HepG2 (cell line): ENCODE results near the gene REPIN1. TPM values are rescaled to one million over a fixed set of nuclear protein-coding genes. Genes with fewer than 3 reads are reported as not detected.

Experiments
- ATAC-seq: fragments of 200-7000 bp; cut with Tn5 transposase; 3 replicates; pipeline ENCODE4 v1.9.1; 2020; ENCODE audit warnings: mild to moderate bottlenecking, moderate library complexity
- BruUV-seq: library from RNA; stranded (reverse); fragments of 400-500 nt; replicated peaks from 2 replicates; lab custom pipeline; 2021; lab: Mats Ljungman, UMichigan
- CTCF ChIA-PET: fragments of 300-600 bp; formaldehyde crosslinking; extraction: SDS; loops from one replicate; lab custom pipeline; 2021; ENCODE audit warnings: low total read pairs, inconsistent platforms, low intra/inter-chr PET ratio; lab: Yijun Ruan, JAX
- POLR2A ChIA-PET: fragments of 350-600 bp; sonication (Branson Sonifier 250); formaldehyde crosslinking; loops from one replicate; lab custom pipeline; 2020; ENCODE audit warnings: antibody characterized with exemption, inconsistent platforms; lab: Yijun Ruan, JAX
- DNase-seq: peaks from one replicate; pipeline ENCODE4 v3.0.0-alpha.2; 2015; ENCODE audit warnings: low spot score
- FAIRE-seq: peaks from 3 replicates; lab custom pipeline; 2011; peaks lifted over from hg19 to GRCh38; lab: Jason Lieb, UNC
- H2AFZ ChIP-seq: one replicate; pipeline ENCODE4 v1.6.1; 2011; ENCODE audit warnings: low read length, inconsistent platforms
- H3K27ac ChIP-seq: fragments of 300-600 bp; 3 replicates; pipeline ENCODE4 v1.8.0; 2011; ENCODE audit warnings: mixed run types, mild to moderate bottlenecking, mixed read lengths, low read length, inconsistent platforms; ENCODE audit not compliant: insufficient read depth; ENCODE audit errors: extremely low read length
- H3K27me3 ChIP-seq, 2 experiments: fragments of 200-600 bp in 1 of 2; 2 replicates in 1 of 2; 3 replicates in 1 of 2; pipeline versions ENCODE4 v1.6.0 to v1.8.0; 2011; ENCODE audit warnings: low read length in 2 of 2, mild to moderate bottlenecking in 2 of 2, moderate library complexity in 2 of 2, inconsistent platforms in 1 of 2; ENCODE audit not compliant: insufficient read depth in 2 of 2, control insufficient read depth in 1 of 2
- H3K36me3 ChIP-seq, 2 experiments: fragments of 200-600 bp in 1 of 2; replicated peaks in 1 of 2; 2 replicates in 1 of 2; 3 replicates in 1 of 2; pipeline versions ENCODE4 v1.5.1 to v1.8.0; 2011; ENCODE audit warnings: low read length in 2 of 2, inconsistent platforms in 1 of 2; ENCODE audit not compliant: insufficient read depth in 2 of 2, control insufficient read depth in 1 of 2
- H3K4me1 ChIP-seq: 2 replicates; pipeline ENCODE4 v1.5.1; 2012; ENCODE audit warnings: low read length, inconsistent platforms; ENCODE audit not compliant: insufficient read depth
- H3K4me2 ChIP-seq: 2 replicates; pipeline ENCODE4 v1.6.0; 2011; ENCODE audit warnings: low read depth, low read length, inconsistent platforms
- H3K4me3 ChIP-seq, 3 experiments: fragments of 200-600 bp in 1 of 3; sonication (generic), shearing (Covaris generic) in 1 of 3; replicated peaks in 1 of 3; 2 replicates each; pipeline ENCODE4 v1.5.1; 2011 to 2016; ENCODE audit warnings: low read length in 3 of 3, inconsistent platforms in 2 of 3, low read depth in 2 of 3, mild to moderate bottlenecking in 2 of 3, control low read depth in 1 of 3, mixed read lengths in 1 of 3; ENCODE audit not compliant: insufficient read depth in 1 of 3
- H3K79me2 ChIP-seq: one replicate; pipeline ENCODE4 v1.6.1; 2011; ENCODE audit warnings: low read length, inconsistent platforms; ENCODE audit not compliant: insufficient read depth
- H3K9ac ChIP-seq: 2 replicates; pipeline ENCODE4 v1.6.0; 2011; ENCODE audit warnings: mild to moderate bottlenecking, low read depth, low read length, inconsistent platforms; ENCODE audit not compliant: insufficient read depth
- H3K9me3 ChIP-seq: 2 replicates; pipeline ENCODE4 v1.5.1; 2012; ENCODE audit warnings: mild to moderate bottlenecking, low read length
- H4K20me1 ChIP-seq: 2 replicates; pipeline ENCODE4 v1.6.0; 2011; ENCODE audit warnings: inconsistent platforms, mild to moderate bottlenecking, low read length, moderate library complexity; ENCODE audit not compliant: insufficient read depth
- ATF7-NPFF ChIP-seq: sonication (generic); formaldehyde crosslinking; IDR thresholded peaks from 2 replicates; pipeline ENCODE4 v1.8.1; 2023; ENCODE audit warnings: mild to moderate bottlenecking, low read depth, missing genetic modification reagents, moderate library complexity
- SALL1 ChIP-seq: sonication (generic); formaldehyde crosslinking; IDR thresholded peaks from 2 replicates; pipeline ENCODE4 v1.8.0; 2022; ENCODE audit warnings: mild to moderate bottlenecking, missing genetic modification reagents
- SOX13 ChIP-seq, 3 experiments: fragments of 450-650 bp in 1 of 3; sonication (generic) in 1 of 3; formaldehyde crosslinking in 1 of 3; IDR thresholded peaks in 2 of 3; conservative IDR thresholded peaks in 1 of 3; 2 replicates each; pipeline versions ENCODE4 v1.5.0 to v1.6.1; 2016 to 2020; ENCODE audit warnings: antibody characterized with exemption in 1 of 3, mild to moderate bottlenecking in 1 of 3, missing compliant biosample characterization in 1 of 3, missing genetic modification reagents in 1 of 3, moderate library complexity in 1 of 3
- SP2 ChIP-seq: sonication (generic); formaldehyde crosslinking; IDR thresholded peaks from 2 replicates; pipeline ENCODE4 v1.5.1; 2020; ENCODE audit warnings: mild to moderate bottlenecking, missing genetic modification reagents
- TBP ChIP-seq: sonication (generic); formaldehyde crosslinking; IDR thresholded peaks from 2 replicates; pipeline ENCODE4 v1.5.0; 2020; ENCODE audit warnings: missing genetic modification reagents
- TGIF2 ChIP-seq: IDR thresholded peaks from 2 replicates; pipeline ENCODE4 v1.6.1; 2016; ENCODE audit warnings: control low read depth, missing compliant biosample characterization
- TSC22D2 ChIP-seq: sonication (generic); formaldehyde crosslinking; IDR thresholded peaks from 2 replicates; pipeline ENCODE4 v1.5.1; 2020; ENCODE audit warnings: missing genetic modification reagents, mild to moderate bottlenecking, borderline replicate concordance
- ZNF235 ChIP-seq: sonication (generic); formaldehyde crosslinking; IDR thresholded peaks from 2 replicates; pipeline ENCODE4 v1.8.1; 2023; ENCODE audit warnings: mild to moderate bottlenecking, missing genetic modification reagents, borderline replicate concordance
- ZNF7 ChIP-seq: IDR thresholded peaks from 2 replicates; pipeline ENCODE4 v1.6.1; 2016; ENCODE audit warnings: missing biosample characterization, missing genetic modification reagents
- ZNF709 ChIP-seq: sonication (generic); formaldehyde crosslinking; IDR thresholded peaks from 2 replicates; pipeline ENCODE4 v1.5.0; 2020; ENCODE audit warnings: mild to moderate bottlenecking, missing genetic modification reagents
- ZNF766 ChIP-seq: sonication (generic); formaldehyde crosslinking; IDR thresholded peaks from 2 replicates; pipeline ENCODE4 v1.5.0; 2020; ENCODE audit warnings: missing genetic modification reagents, borderline replicate concordance
- WGBS: methylation state at CpG from one replicate; pipeline ENCODE4 v1.1.6; 2017; ENCODE audit warnings: low lambda C conversion rate; 5-methylcytosine and 5-hydroxymethylcytosine counted together
- in situ Hi-C: cut with HindIII; loops from 2 replicates; pipeline ENCODE4 v1.10.0; 2017; ENCODE audit warnings: low pct_unique_long_range_greater_than_20kb; ENCODE audit not compliant: extremely low pct_ligation_motif_present
- intact Hi-C: fragments of 100-400 bp; cut with micrococcal nuclease; formaldehyde crosslinking; loops from one replicate; pipeline ENCODE4 v1.10.0; 2022; ENCODE audit not compliant: unreplicated experiment
- polyA plus RNA-seq, 8 experiments: library from polyadenylated mRNA; depleted of rRNA in 3 of 8; stranded (reverse) in 7 of 8; unstranded in 1 of 8; fragments of >200 nt; fragmentation: Illumina TruSeq in 4 of 8; extraction: Trizol in 4 of 8; gene quantifications; 2 replicates each; pipeline versions ENCODE4 v1.2.1 to v1.2.3, GENCODE V29; 2011 to 2016; ENCODE audit warnings: low read depth in 4 of 8, missing spikeins in 1 of 8, mixed read lengths in 1 of 8; ENCODE audit not compliant: insufficient read depth in 1 of 8
- total RNA-seq, 5 experiments: library from RNA; depleted of rRNA; stranded (reverse); fragments of >200 nt; fragmentation: Illumina TruSeq; extraction: Trizol; gene quantifications; 2 replicates each; pipeline ENCODE4 v1.2.3, GENCODE V29; 2016; ENCODE audit warnings: low read depth in 1 of 5
- TF ChIP-seq, protein P1 (sequence below): IDR thresholded peaks from 2 replicates; pipeline ENCODE4 v1.6.1; 2016; ENCODE audit warnings: mild to moderate bottlenecking
- TF ChIP-seq, protein P2 (sequence below): sonication (generic); formaldehyde crosslinking; IDR thresholded peaks from 2 replicates; pipeline ENCODE4 v1.5.1; 2020; ENCODE audit warnings: missing genetic modification reagents, mild to moderate bottlenecking, borderline replicate concordance
- TF ChIP-seq, protein P3 (sequence below): sonication (generic); formaldehyde crosslinking; IDR thresholded peaks from 2 replicates; pipeline ENCODE4 v1.5.0; 2020; ENCODE audit warnings: missing genetic modification reagents, mild to moderate bottlenecking, borderline replicate concordance

REPIN1 gene
- total and polyA plus RNA-seq, 2 of the 13 experiments (the other 11 are each of a cell fraction or from before 2014, with no cell fraction given) = 69.9 to 108 TPM

DNA sequence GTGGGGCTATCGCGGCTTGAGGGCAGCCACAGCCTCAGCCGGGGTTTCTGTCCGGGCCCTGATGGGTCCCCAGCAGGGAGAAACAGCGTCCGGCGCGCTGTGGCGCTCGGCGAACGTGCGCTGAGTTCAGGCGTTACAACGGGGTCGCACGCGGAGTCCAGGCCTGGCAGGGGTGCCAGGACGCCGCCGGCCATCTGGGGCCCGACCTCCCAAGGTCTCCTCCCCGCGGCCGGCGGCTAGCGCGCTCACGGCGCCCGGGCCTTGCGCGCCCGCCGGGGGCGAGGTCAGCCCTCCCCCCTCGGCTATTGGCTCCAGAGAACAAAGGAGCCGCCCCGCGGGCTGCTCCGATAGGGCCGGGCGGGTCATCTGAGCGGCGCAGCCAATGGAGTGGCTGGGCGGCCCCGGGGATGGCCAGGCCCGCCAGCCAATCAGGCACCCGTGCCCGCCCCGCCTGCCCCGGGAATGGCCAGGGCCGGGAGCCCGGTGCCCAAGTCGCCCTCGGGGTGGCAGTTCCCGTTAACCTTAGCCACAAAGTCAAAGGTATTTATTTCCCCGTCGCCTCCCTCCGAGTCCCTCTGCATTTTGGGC, 10.3 kb downstream of the REPIN1 start, which contains the start of gene ZNF775 (continued):
- TF ChIP-seq, protein P1, sequence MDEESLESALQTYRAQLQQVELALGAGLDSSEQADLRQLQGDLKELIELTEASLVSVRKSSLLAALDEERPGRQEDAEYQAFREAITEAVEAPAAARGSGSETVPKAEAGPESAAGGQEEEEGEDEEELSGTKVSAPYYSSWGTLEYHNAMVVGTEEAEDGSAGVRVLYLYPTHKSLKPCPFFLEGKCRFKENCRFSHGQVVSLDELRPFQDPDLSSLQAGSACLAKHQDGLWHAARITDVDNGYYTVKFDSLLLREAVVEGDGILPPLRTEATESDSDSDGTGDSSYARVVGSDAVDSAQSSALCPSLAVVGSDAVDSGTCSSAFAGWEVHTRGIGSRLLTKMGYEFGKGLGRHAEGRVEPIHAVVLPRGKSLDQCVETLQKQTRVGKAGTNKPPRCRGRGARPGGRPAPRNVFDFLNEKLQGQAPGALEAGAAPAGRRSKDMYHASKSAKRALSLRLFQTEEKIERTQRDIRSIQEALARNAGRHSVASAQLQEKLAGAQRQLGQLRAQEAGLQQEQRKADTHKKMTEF (CRISPR knock-in tag) = peak; percentile 48; the same call in 1 of the 2 replicates
- TF ChIP-seq TSC22D2 (peak; percentile 76; the same call in 1 of the 2 replicates), TBP (CRISPR knock-in tag) (no peak), ZNF235 (CRISPR knock-in tag) (0 out of 2 replicates have a peak, but pooled peaks have one; percentile 10)

DNA sequence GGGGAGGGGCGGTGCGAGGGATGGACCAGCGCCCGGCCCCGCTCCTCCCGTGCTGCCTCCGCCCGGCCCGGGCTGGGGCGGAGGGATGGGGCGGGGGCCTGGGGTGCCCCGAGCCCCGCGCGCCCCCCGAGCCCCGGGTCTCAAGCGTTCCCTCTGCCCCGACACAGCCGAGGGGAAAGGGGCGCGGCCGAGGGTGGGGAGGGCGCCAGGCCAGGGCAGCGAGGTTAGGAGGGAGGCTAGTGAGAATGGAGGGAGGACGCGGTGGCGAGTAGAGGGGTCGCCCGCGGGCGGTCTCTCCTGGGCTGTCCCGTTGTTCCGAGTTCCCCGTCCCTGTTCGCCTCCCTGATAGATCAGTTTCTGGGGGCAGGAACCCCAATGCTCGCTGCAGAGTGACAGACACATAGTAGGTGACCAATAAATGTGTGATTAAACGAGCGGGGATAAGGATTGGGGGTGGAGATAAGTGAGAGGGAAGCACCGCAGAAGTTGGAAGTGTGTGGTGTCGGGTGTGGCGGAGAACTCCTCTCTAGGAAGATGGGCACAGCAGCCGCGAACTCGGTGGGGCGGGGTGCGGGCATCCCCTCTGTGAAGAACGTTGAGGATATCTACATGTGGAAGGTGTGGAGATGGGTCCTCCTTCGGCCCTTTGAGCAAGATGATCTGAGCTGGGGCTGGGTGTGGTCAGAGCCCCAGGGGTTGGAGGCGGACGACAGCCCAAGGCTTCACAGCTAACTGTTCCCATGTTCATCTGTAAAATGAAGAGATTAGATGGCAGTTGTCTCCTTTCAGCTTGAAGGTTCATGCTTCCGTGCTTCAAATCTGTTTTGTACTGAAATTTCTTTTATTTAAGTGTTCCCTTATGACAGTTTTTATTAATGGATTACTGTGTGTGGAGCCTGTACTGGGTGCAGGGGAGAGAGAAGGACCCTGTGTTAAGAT, 11.1 kb downstream of the REPIN1 start:
- intact Hi-C loops (no loop called here), in situ Hi-C loops (no loop called here)
- DNase-seq = no peak
- Histone ChIP-seq H3K4me3 (peak overlapping the region; percentile 84 to 92 (median 92)), H3K9me3 (no peaks in the 10 kb centered on the region), H3K4me2 (peak overlapping the region; percentile 90), H3K79me2 (peaks cover 42% of the 10 kb centered on the region), H3K36me3 (no peaks in the 10 kb centered on the region), H3K27ac (peak overlapping the region; percentile 97), H3K27me3 (no peaks in the 10 kb centered on the region), H4K20me1 (peaks cover 3% of the 10 kb centered on the region; the same call in 1 of the 2 replicates), H2AFZ (no peak overlapping the region), H3K9ac (peak overlapping the region; percentile 88), H3K4me1 (peaks cover 84% of the 10 kb centered on the region)
- BruUV-seq = TSS peak; percentile 26
- ChIA-PET POLR2A (interaction anchor here (0.8 to 4.7 kb wide), 6 partner anchors 9 to 26 kb away, joined by 3 to 107 read pairs (median 5); partner anchors contain the start of gene REPIN1), CTCF (interaction anchor here (2.3 kb wide), 1 partner anchor 9 kb away, joined by 8 read pairs; no protein-coding TSS in a partner anchor)
- FAIRE-seq = no peak
- 4% methylated on average over 30 of the region's 52 CpGs for WGBS
- peak; percentile 2 for ATAC-seq
- TF ChIP-seq SOX13 (IDR thresholded peaks at IDR 0.05) (no peak), SOX13 (CRISPR knock-in tag; conservative IDR thresholded peaks at IDR 0.05 in 1 of 2, IDR thresholded peaks at IDR 0.05 in 1 of 2) (0 out of 4 replicates have a peak, but pooled peaks of 1 of the 2 experiments have one; percentile 0), ATF7-NPFF (CRISPR knock-in tag) (no peak), SALL1 (CRISPR knock-in tag) (0 out of 2 replicates have a peak, but pooled peaks have one; percentile 1), SP2 (CRISPR knock-in tag) (no peak; the same call in 1 of the 2 replicates), ZNF709 (CRISPR knock-in tag) (0 out of 2 replicates have a peak, but pooled peaks have one; percentile 3), TGIF2 (CRISPR knock-in tag) (no peak), ZNF7 (no peak), ZNF766 (CRISPR knock-in tag) (0 out of 2 replicates have a peak, but pooled peaks have one; percentile 21)
- TF ChIP-seq, protein P2, sequence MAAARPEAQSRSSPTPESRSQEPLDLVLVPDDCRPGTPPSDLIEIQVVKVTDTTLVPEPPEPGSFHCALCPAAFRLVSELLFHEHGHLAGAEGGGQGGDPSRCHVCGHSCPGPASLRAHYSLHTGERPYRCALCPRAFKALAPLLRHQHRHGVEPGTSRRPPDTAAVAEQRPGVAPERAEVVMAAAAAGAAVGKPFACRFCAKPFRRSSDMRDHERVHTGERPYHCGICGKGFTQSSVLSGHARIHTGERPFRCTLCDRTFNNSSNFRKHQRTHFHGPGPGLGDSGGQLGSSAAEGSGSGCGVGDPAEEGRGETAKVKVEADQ (CRISPR knock-in tag) = peak; percentile 89; the same call in 1 of the 2 replicates
- TF ChIP-seq, protein P3, sequence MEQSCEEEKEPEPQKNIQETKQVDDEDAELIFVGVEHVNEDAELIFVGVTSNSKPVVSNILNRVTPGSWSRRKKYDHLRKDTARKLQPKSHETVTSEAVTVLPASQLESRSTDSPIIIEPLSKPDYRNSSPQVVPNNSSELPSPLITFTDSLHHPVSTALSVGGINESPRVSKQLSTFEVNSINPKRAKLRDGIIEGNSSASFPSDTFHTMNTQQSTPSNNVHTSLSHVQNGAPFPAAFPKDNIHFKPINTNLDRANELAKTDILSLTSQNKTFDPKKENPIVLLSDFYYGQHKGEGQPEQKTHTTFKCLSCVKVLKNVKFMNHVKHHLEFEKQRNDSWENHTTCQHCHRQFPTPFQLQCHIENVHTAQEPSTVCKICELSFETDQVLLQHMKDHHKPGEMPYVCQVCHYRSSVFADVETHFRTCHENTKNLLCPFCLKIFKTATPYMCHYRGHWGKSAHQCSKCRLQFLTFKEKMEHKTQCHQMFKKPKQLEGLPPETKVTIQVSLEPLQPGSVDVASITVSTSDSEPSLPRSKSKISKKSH (CRISPR knock-in tag) = no peak
